GM23248 (cell line): ENCODE measurements around the gene MAMDC4. TPM values are rescaled to one million over a fixed set of nuclear protein-coding genes. Genes with fewer than 3 reads are reported as not detected.
A peak's percentile ranks its signal among the peaks of the same experiment; 100 is the strongest.

Experiments
- DNase-seq: peaks from one replicate; pipeline ENCODE4 v3.0.0-alpha.2; 2015
- H2AFZ ChIP-seq: fragments of 200-600 bp; sonication (generic); 2 replicates; pipeline ENCODE4 v1.6.1; 2016; ENCODE audit warnings: antibody characterized with exemption
- H3F3A ChIP-seq: fragments of 200-600 bp; sonication (generic); 2 replicates; pipeline ENCODE4 v1.6.1; 2016; ENCODE audit warnings: mild to moderate bottlenecking, antibody characterized with exemption, mixed run types; ENCODE audit not compliant: insufficient read depth
- H3K27ac ChIP-seq: fragments of 200-600 bp; sonication (generic); 2 replicates; pipeline ENCODE4 v1.5.1; 2016; ENCODE audit warnings: mild to moderate bottlenecking
- H3K27me3 ChIP-seq: fragments of 200-600 bp; sonication (generic); replicated peaks from 2 replicates; pipeline ENCODE4 v1.6.1; 2016; ENCODE audit warnings: mild to moderate bottlenecking; ENCODE audit not compliant: insufficient read depth
- H3K36me3 ChIP-seq: fragments of 200-600 bp; sonication (generic); 2 replicates; pipeline ENCODE4 v1.6.1; 2016; ENCODE audit warnings: low read depth, mild to moderate bottlenecking
- H3K4me1 ChIP-seq: fragments of 200-600 bp; sonication (generic); 2 replicates; pipeline ENCODE4 v1.6.1; 2016; ENCODE audit warnings: mild to moderate bottlenecking; ENCODE audit not compliant: insufficient read depth
- H3K4me2 ChIP-seq: fragments of 200-600 bp; sonication (generic); one replicate; pipeline ENCODE4 v1.6.1; 2016; ENCODE audit warnings: mild to moderate bottlenecking; ENCODE audit not compliant: unreplicated experiment
- H3K4me3 ChIP-seq: fragments of 200-600 bp; sonication (generic); 2 replicates; pipeline ENCODE4 v1.5.1; 2016; ENCODE audit warnings: mild to moderate bottlenecking
- H3K79me2 ChIP-seq: fragments of 200-600 bp; sonication (generic); 2 replicates; pipeline ENCODE4 v1.6.1; 2016; ENCODE audit warnings: mild to moderate bottlenecking; ENCODE audit not compliant: insufficient read depth
- H3K9ac ChIP-seq: fragments of 200-600 bp; sonication (generic); 2 replicates; pipeline ENCODE4 v1.6.1; 2016; ENCODE audit warnings: mild to moderate bottlenecking
- H3K9me2 ChIP-seq: fragments of 200-600 bp; sonication (generic); 2 replicates; pipeline ENCODE4 v1.6.1; 2016; ENCODE audit warnings: mixed run types, mild to moderate bottlenecking, moderate library complexity; ENCODE audit not compliant: insufficient read depth
- H3K9me3 ChIP-seq: fragments of 200-600 bp; sonication (generic); one replicate; pipeline ENCODE4 v1.6.1; 2017; ENCODE audit warnings: low read depth
- H4K20me1 ChIP-seq: fragments of 200-600 bp; sonication (generic); 2 replicates; pipeline ENCODE4 v1.6.0; 2016; ENCODE audit not compliant: insufficient read depth
- EZH2 ChIP-seq: fragments of 200-600 bp; sonication (generic); IDR thresholded peaks from 2 replicates; pipeline ENCODE4 v1.6.1; 2018; ENCODE audit warnings: antibody characterized with exemption, mild to moderate bottlenecking; ENCODE audit not compliant: insufficient read depth, poor library complexity, severe bottlenecking
- EZH2phosphoT487 ChIP-seq: fragments of 200-600 bp; sonication (generic); IDR thresholded peaks from 2 replicates; pipeline ENCODE4 v1.6.1; 2018; ENCODE audit warnings: antibody characterized with exemption, moderate library complexity, mild to moderate bottlenecking, low read depth; ENCODE audit not compliant: insufficient read depth
- WGBS, 2 experiments: methylation state at CpG; one replicate each; pipeline ENCODE4 v1.1.6; 2015 to 2017; ENCODE audit warnings: low lambda C conversion rate in 2 of 2, low coverage in 1 of 2; ENCODE audit errors: missing lambda C conversion rate in 2 of 2; 5-methylcytosine and 5-hydroxymethylcytosine counted together
- in situ Hi-C: fragments of 300-500 bp; cut with MboI; formaldehyde crosslinking; loops from 2 replicates; pipeline ENCODE4 v1.15.0; 2020
- microRNA-seq: library from miRNA; unstranded; fragments of <30 nt; microRNA quantifications from one replicate; pipeline ENCODE4, GENCODE V29; 2016; ENCODE audit warnings: borderline number of aligned reads
- polyA plus RNA-seq: library from polyadenylated mRNA; unstranded; fragments of >200 nt; fragmentation: Nextera tagmentation; extraction: Ambion mirVana; gene quantifications from 2 replicates; pipeline ENCODE4 v1.2.1, GENCODE V29; 2016
- small RNA-seq: library from RNA; depleted of rRNA; stranded (forward); fragments of <200 nt; gene quantifications from one replicate; pipeline ENCODE3, GENCODE V24; 2014; ENCODE audit warnings: low read depth, low replicate concordance
- total RNA-seq: library from RNA; depleted of rRNA; stranded (reverse); fragments of >200 nt; shearing (Covaris generic); gene quantifications from 2 replicates; pipeline ENCODE4 v1.2.3, GENCODE V29; 2014; rRNA removed

Gene MAMDC4
- total and polyA plus RNA-seq, 2 experiments from 2014 or later: 0.35 to 2.3 TPM

- no peak overlapping the region for H3K4me3 ChIP-seq
- peaks cover 3% of the 10 kb centered on the region; the same call in 1 of the 2 replicates for H3K36me3 ChIP-seq
- no peak overlapping the region for H3K4me2 ChIP-seq
- H3F3A ChIP-seq: peaks cover 11% of the 10 kb centered on the region
- TF ChIP-seq EZH2phosphoT487 (no peak), EZH2 (no peak)
- no peaks in the 10 kb centered on the region for H3K9me3 ChIP-seq
- WGBS, 2 experiments: 90 to 95% methylated on average over 11 to 12 of the region's 12 CpGs
- no peaks in the 10 kb centered on the region for H3K9me2 ChIP-seq
- no peak overlapping the region for H3K9ac ChIP-seq
- no peaks in the 10 kb centered on the region for H3K27me3 ChIP-seq
- no peak overlapping the region for H2AFZ ChIP-seq
- in situ Hi-C loops: no loop called here
- H3K27ac ChIP-seq: peak overlapping the region; percentile 67; the same call in 1 of the 2 replicates
- H3K4me1 ChIP-seq: peaks cover 19% of the 10 kb centered on the region
- DNase-seq: no peak
- H4K20me1 ChIP-seq: no peaks in the 10 kb centered on the region
- H3K79me2 ChIP-seq: peaks cover 24% of the 10 kb centered on the region
These were observed 51.0 kb downstream of the MAMDC4 start for GRCh38 chr9:136903041-136903554.

- H3K9ac ChIP-seq: no peak overlapping the region
- H3F3A ChIP-seq: peaks cover 3% of the 10 kb centered on the region
- H3K79me2 ChIP-seq: peaks cover 24% of the 10 kb centered on the region
- no peak overlapping the region for H3K4me2 ChIP-seq
- no peaks in the 10 kb centered on the region for H4K20me1 ChIP-seq
- TF ChIP-seq EZH2phosphoT487: no peak
- TF ChIP-seq EZH2: no peak
- in situ Hi-C loops: no loop called here
- H3K27ac ChIP-seq: no peak overlapping the region
- WGBS, 2 experiments: 83 to 88% methylated on average over 4 of the region's 4 CpGs
- H2AFZ ChIP-seq: no peak overlapping the region
- H3K4me3 ChIP-seq: no peak overlapping the region
- H3K4me1 ChIP-seq: peaks cover 15% of the 10 kb centered on the region
- no peaks in the 10 kb centered on the region for H3K36me3 ChIP-seq
- no peaks in the 10 kb centered on the region for H3K9me3 ChIP-seq
- H3K9me2 ChIP-seq: no peaks in the 10 kb centered on the region
- DNase-seq: no peak
- no peaks in the 10 kb centered on the region for H3K27me3 ChIP-seq
These were observed 54.1 kb downstream of the MAMDC4 start for GRCh38 chr9:136906266-136906665.

GRCh38 chr9:136907011-136907914 lies 55.1 kb downstream of the MAMDC4 start:
- H3K27me3 ChIP-seq: no peaks in the 10 kb centered on the region
- H2AFZ ChIP-seq: no peak overlapping the region
- H3K36me3 ChIP-seq: no peaks in the 10 kb centered on the region
- no peak overlapping the region for H3K4me3 ChIP-seq
- in situ Hi-C loops: no loop called here
- H3K79me2 ChIP-seq: peaks cover 24% of the 10 kb centered on the region
- 90 to 91% methylated on average over 29 of the region's 29 CpGs for WGBS, 2 experiments
- no peak for DNase-seq
- H3K27ac ChIP-seq: no peak overlapping the region
- H3K4me2 ChIP-seq: no peak overlapping the region
- peaks cover 5% of the 10 kb centered on the region for H3K4me1 ChIP-seq
- H4K20me1 ChIP-seq: no peaks in the 10 kb centered on the region
- no peaks in the 10 kb centered on the region for H3K9me2 ChIP-seq
- no peak overlapping the region for H3K9ac ChIP-seq
- H3K9me3 ChIP-seq: no peaks in the 10 kb centered on the region
- TF ChIP-seq EZH2: no peak
- no peak for TF ChIP-seq EZH2phosphoT487
- H3F3A ChIP-seq: no peaks in the 10 kb centered on the region

Small RNAs within 50 kb of the gene (microRNA-seq; reads per million reads assigned to microRNA genes)
- gene MIR4292 (not detected), gene MIR4479 (not detected)

Small RNAs within 50 kb of the gene (small RNA-seq; reads per million reads assigned to genes)
- gene MIR4292 (not detected), gene MIR4479 (not detected)

Other genes with a start within 250 kb of the MAMDC4 start
- 13.7 and 15.3 TPM in 2 replicates for gene EGFL7, start 189.4 kb upstream of the MAMDC4 start, total RNA-seq
- gene EGFL7, start 189.4 kb upstream of the MAMDC4 start, polyA plus RNA-seq: 15.3 and 15.7 TPM in 2 replicates
- gene AGPAT2, start 164.9 kb upstream of the MAMDC4 start, total RNA-seq: 50.8 and 58.3 TPM in 2 replicates
- gene AGPAT2, start 164.9 kb upstream of the MAMDC4 start, polyA plus RNA-seq: 68.7 and 80.3 TPM in 2 replicates
- gene DIPK1B, start 139.8 kb upstream of the MAMDC4 start, total RNA-seq: not detected in 2 replicates
- gene DIPK1B, start 139.8 kb upstream of the MAMDC4 start, polyA plus RNA-seq: 0.15 TPM in 1 of 2 replicates, not detected in the other
- not detected in 2 replicates for gene LCN10, start 109.4 kb upstream of the MAMDC4 start, total RNA-seq
- not detected in 2 replicates for gene LCN10, start 109.4 kb upstream of the MAMDC4 start, polyA plus RNA-seq
- gene LCN6, start 103.8 kb upstream of the MAMDC4 start, total RNA-seq: not detected in 2 replicates
- not detected in 2 replicates for gene LCN6, start 103.8 kb upstream of the MAMDC4 start, polyA plus RNA-seq
- not detected in 2 replicates for gene LCN8, start 94.1 kb upstream of the MAMDC4 start, total RNA-seq
- not detected in 2 replicates for gene LCN8, start 94.1 kb upstream of the MAMDC4 start, polyA plus RNA-seq
- not detected in 2 replicates for gene LCN15, start 87.8 kb upstream of the MAMDC4 start, total RNA-seq
- not detected in 2 replicates for gene LCN15, start 87.8 kb upstream of the MAMDC4 start, polyA plus RNA-seq
- gene TMEM141, start 61.0 kb upstream of the MAMDC4 start, total RNA-seq: 51.3 and 51.7 TPM in 2 replicates
- gene TMEM141, start 61.0 kb upstream of the MAMDC4 start, polyA plus RNA-seq: 59.4 and 61.8 TPM in 2 replicates
- 0.76 TPM in 1 of 2 replicates, not detected in the other for gene CCDC183, start 56.0 kb upstream of the MAMDC4 start, total RNA-seq
- 0.39 and 1.5 TPM in 2 replicates for gene CCDC183, start 56.0 kb upstream of the MAMDC4 start, polyA plus RNA-seq
- gene RABL6, start 44.4 kb upstream of the MAMDC4 start, total RNA-seq: 74.4 and 81.1 TPM in 2 replicates
- gene RABL6, start 44.4 kb upstream of the MAMDC4 start, polyA plus RNA-seq: 21.6 and 22.0 TPM in 2 replicates
- gene AJM1, start 9.9 kb upstream of the MAMDC4 start, total RNA-seq: 0.89 and 1.4 TPM in 2 replicates
- gene AJM1, start 9.9 kb upstream of the MAMDC4 start, polyA plus RNA-seq: 1.1 and 1.4 TPM in 2 replicates
- gene PHPT1, start 2.9 kb upstream of the MAMDC4 start, total RNA-seq: 71.1 and 84.6 TPM in 2 replicates
- gene PHPT1, start 2.9 kb upstream of the MAMDC4 start, polyA plus RNA-seq: 295 and 302 TPM in 2 replicates
- 299 and 305 TPM in 2 replicates for gene EDF1, start 14.0 kb downstream of the MAMDC4 start, total RNA-seq
- gene EDF1, start 14.0 kb downstream of the MAMDC4 start, polyA plus RNA-seq: 567 and 586 TPM in 2 replicates
- gene TRAF2, start 34.2 kb downstream of the MAMDC4 start, total RNA-seq: 8.1 and 11.5 TPM in 2 replicates
- 14.3 and 15.0 TPM in 2 replicates for gene TRAF2, start 34.2 kb downstream of the MAMDC4 start, polyA plus RNA-seq
- gene FBXW5, start 92.4 kb downstream of the MAMDC4 start, total RNA-seq: 234 and 259 TPM in 2 replicates
- 110 and 113 TPM in 2 replicates for gene FBXW5, start 92.4 kb downstream of the MAMDC4 start, polyA plus RNA-seq
- gene C8G, start 92.9 kb downstream of the MAMDC4 start, total RNA-seq: not detected in 2 replicates
- 0.49 TPM in 1 of 2 replicates, not detected in the other for gene C8G, start 92.9 kb downstream of the MAMDC4 start, polyA plus RNA-seq
- gene LCN12, start 99.9 kb downstream of the MAMDC4 start, total RNA-seq: not detected in 2 replicates
- not detected in 2 replicates for gene LCN12, start 99.9 kb downstream of the MAMDC4 start, polyA plus RNA-seq
- not detected in 2 replicates for gene PTGDS, start 125.2 kb downstream of the MAMDC4 start, total RNA-seq
- 0.24 and 0.25 TPM in 2 replicates for gene PTGDS, start 125.2 kb downstream of the MAMDC4 start, polyA plus RNA-seq
- gene LCNL1, start 130.6 kb downstream of the MAMDC4 start, total RNA-seq: not detected in 2 replicates
- gene LCNL1, start 130.6 kb downstream of the MAMDC4 start, polyA plus RNA-seq: not detected in 2 replicates
- 38.7 and 52.2 TPM in 2 replicates for gene PAXX, start 140.1 kb downstream of the MAMDC4 start, total RNA-seq
- 49.3 and 54.5 TPM in 2 replicates for gene PAXX, start 140.1 kb downstream of the MAMDC4 start, polyA plus RNA-seq
- 33.3 and 37.7 TPM in 2 replicates for gene CLIC3, start 144.2 kb downstream of the MAMDC4 start, total RNA-seq
- gene CLIC3, start 144.2 kb downstream of the MAMDC4 start, polyA plus RNA-seq: 98.9 and 107 TPM in 2 replicates
- gene ABCA2, start 175.9 kb downstream of the MAMDC4 start, total RNA-seq: 33.2 and 49.4 TPM in 2 replicates
- gene ABCA2, start 175.9 kb downstream of the MAMDC4 start, polyA plus RNA-seq: 20.5 and 21.1 TPM in 2 replicates
- gene FUT7, start 179.7 kb downstream of the MAMDC4 start, total RNA-seq: not detected in 2 replicates
- gene FUT7, start 179.7 kb downstream of the MAMDC4 start, polyA plus RNA-seq: not detected in 2 replicates
- 41.9 and 43.1 TPM in 2 replicates for gene NPDC1, start 193.8 kb downstream of the MAMDC4 start, total RNA-seq
- 121 and 122 TPM in 2 replicates for gene NPDC1, start 193.8 kb downstream of the MAMDC4 start, polyA plus RNA-seq
- not detected in 2 replicates for gene ENTPD2, start 201.7 kb downstream of the MAMDC4 start, total RNA-seq
- not detected in 2 replicates for gene ENTPD2, start 201.7 kb downstream of the MAMDC4 start, polyA plus RNA-seq
- gene SAPCD2, start 218.2 kb downstream of the MAMDC4 start, total RNA-seq: 5.4 TPM in 2 replicates
- 0.86 and 0.88 TPM in 2 replicates for gene SAPCD2, start 218.2 kb downstream of the MAMDC4 start, polyA plus RNA-seq
- gene UAP1L1, start 225.2 kb downstream of the MAMDC4 start, total RNA-seq: 5.2 and 5.7 TPM in 2 replicates
- 4.3 and 4.5 TPM in 2 replicates for gene UAP1L1, start 225.2 kb downstream of the MAMDC4 start, polyA plus RNA-seq
- gene MAN1B1, start 234.6 kb downstream of the MAMDC4 start, total RNA-seq: 131 and 136 TPM in 2 replicates
- gene MAN1B1, start 234.6 kb downstream of the MAMDC4 start, polyA plus RNA-seq: 101 and 104 TPM in 2 replicates